ENCODE data around the gene GP1BB. TPM values are rescaled to one million over a fixed set of nuclear protein-coding genes. Genes with fewer than 3 reads are reported as not detected.

The GP1BB gene
- total and polyA plus RNA-seq, 2 of the 13 experiments (the other 11 are each of a cell fraction or from before 2014, with no cell fraction given), result not detected

- no peaks in the 10 kb centered on the region for H3K36me3 ChIP-seq (replicated peaks in 1 of 2; ENCODE audit: control insufficient read depth in 1 of 2, insufficient read depth in 2 of 2, low read length in 2 of 2)
- peaks cover 3 to 27% of the 10 kb centered on the region in 2 experiments; a peak in 4 of 5 replicates for H3K27me3 ChIP-seq (ENCODE audit: control insufficient read depth in 1 of 2, insufficient read depth in 2 of 2, low read length in 2 of 2)
- intact Hi-C loops (cut with micrococcal nuclease; ENCODE audit: unreplicated experiment) (no loop called here), in situ Hi-C loops (cut with HindIII; ENCODE audit: extremely low pct_ligation_motif_present, low pct_unique_long_range_greater_than_20kb) (no loop called here)
- H3K9ac ChIP-seq (ENCODE audit: insufficient read depth, low read depth, low read length), result no peak overlapping the region
- H3K4me2 ChIP-seq (ENCODE audit: low read depth, low read length), result no peak overlapping the region
- H3K4me3 ChIP-seq (replicated peaks in 1 of 3; ENCODE audit: insufficient read depth in 1 of 3, low read depth in 2 of 3, low read length in 3 of 3), result no peak overlapping the region
- no peak overlapping the region for H2AFZ ChIP-seq (ENCODE audit: low read length)
- H3K27ac ChIP-seq (ENCODE audit: extremely low read length, insufficient read depth, low read length), result no peak overlapping the region
- no peak for TF ChIP-seq ADNP (CRISPR knock-in tag; IDR thresholded peaks at IDR 0.05)
- no peak for TF ChIP-seq NFE2L2 (IDR thresholded peaks at IDR 0.05; ENCODE audit: low read length)
- TF ChIP-seq ZNF281 (CRISPR knock-in tag; IDR thresholded peaks at IDR 0.05; ENCODE audit: borderline replicate concordance), result no peak
- no peak for TF ChIP-seq ZNF776 (CRISPR knock-in tag; IDR thresholded peaks at IDR 0.05)
- TF ChIP-seq ZBTB44 (CRISPR knock-in tag; IDR thresholded peaks at IDR 0.05), result no peak
- no peak for TF ChIP-seq ZBTB26 (CRISPR knock-in tag; IDR thresholded peaks at IDR 0.05; ENCODE audit: borderline replicate concordance)
- TF ChIP-seq GLMP (CRISPR knock-in tag; IDR thresholded peaks at IDR 0.05; ENCODE audit: borderline replicate concordance), result no peak
- no peak for TF ChIP-seq RFXANK (CRISPR knock-in tag; IDR thresholded peaks at IDR 0.05)
- TF ChIP-seq IKZF5 (CRISPR knock-in tag; IDR thresholded peaks at IDR 0.05), result no peak
- no peak for TF ChIP-seq ZNF44 (CRISPR knock-in tag; IDR thresholded peaks at IDR 0.05)
- TF ChIP-seq ZBTB7B (CRISPR knock-in tag; IDR thresholded peaks at IDR 0.05), result no peak
- H3K79me2 ChIP-seq (ENCODE audit: insufficient read depth, low read length), result no peaks in the 10 kb centered on the region
- H3K9me3 ChIP-seq (ENCODE audit: low read length), result no peaks in the 10 kb centered on the region
- CTCF ChIA-PET (ENCODE audit: low intra/inter-chr PET ratio, low total read pairs), result no interaction called here
- DNase-seq (ENCODE audit: low spot score) (no peak), ATAC-seq (no peak), FAIRE-seq (no peak)
- H3K4me1 ChIP-seq (ENCODE audit: insufficient read depth, low read length), result peaks cover 17% of the 10 kb centered on the region
- BruUV-seq (replicated peaks), result no TSS peak
- no peaks in the 10 kb centered on the region for H4K20me1 ChIP-seq (ENCODE audit: insufficient read depth, low read length)
- 48% methylated on average over 10 of the region's 10 CpGs for WGBS (ENCODE audit: low lambda C conversion rate)
- POLR2A ChIA-PET, result no interaction called here
Observed at GRCh38 chr22:19701420-19702145, 21.8 kb upstream of the GP1BB start.

All from HepG2 (cell line).